Fibroblast of skin of scalp (primary cell): ENCODE results near the gene CYP17A1.
"Not testable (repeated sequence)": the region's sequence is repeated elsewhere in the genome, so short reads cannot be mapped to it uniquely, and the experiment has no call there.

Source experiments
- DNase-seq: peaks from one replicate; pipeline ENCODE4 v3.0.0-alpha.2; 2013

CYP17A1 gene

GRCh38 chr10:102834143-102834542, 3.1 kb downstream of the CYP17A1 start:
- no peak for DNase-seq

DNA sequence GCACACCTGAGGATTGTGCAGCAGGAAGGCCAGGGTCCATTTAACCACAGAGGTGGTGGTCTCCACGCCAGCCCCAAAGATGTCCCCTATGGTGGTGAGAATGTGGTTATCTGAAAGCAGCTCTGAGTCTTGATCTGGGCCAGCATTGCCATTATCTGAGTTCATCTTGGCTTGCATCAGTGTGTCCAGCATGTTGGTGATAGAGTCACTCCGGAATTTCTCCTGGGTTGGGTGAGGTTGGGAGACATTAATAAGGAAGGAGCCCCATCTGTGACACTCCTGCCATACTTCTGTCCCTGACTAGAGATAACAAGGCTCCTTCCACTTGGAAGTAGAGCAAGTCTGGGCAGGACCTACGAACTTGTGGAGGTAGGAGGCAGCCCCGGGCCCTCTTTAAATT, 4.2 kb downstream of the CYP17A1 start:
- DNase-seq, result peak; percentile 41

GRCh38 chr10:102832248-102832647, 5.0 kb downstream of the CYP17A1 start:
- no peak for DNase-seq

DNA sequence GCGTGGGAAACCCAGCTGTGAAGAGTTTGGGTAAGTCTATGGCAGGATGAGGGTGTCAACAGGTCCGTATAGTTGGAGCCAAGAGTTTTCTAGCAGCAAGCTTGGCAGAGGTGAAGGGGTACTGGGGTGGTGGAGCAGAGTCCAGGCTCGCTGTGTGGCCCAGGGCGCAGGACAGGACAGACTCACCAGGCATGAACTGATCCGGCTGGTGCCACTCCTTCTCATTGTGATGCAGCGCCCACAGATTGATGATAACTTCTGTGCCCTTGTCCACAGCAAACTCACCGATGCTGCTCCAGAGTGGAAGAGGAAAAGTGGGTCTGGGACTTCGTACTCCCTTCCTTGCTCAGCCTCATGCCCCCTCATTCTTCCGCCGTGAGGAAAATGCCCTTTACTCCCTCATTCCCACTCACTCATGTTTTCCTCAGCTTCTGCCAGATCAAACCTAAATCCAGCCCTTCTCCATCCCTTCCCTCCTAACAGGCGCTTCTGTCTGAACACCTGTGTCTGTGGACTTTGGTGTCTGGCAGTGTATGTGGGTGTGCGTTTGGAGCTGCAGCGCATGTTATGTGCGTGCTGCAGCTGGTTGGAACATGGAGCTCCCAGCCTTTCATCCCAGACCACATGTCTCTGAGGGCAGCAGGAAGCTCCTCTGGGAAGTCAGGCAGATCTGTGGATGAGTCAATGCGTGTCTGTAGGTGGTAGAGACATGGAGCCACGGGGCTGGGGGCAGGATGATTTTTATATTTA, 5.7 kb downstream of the CYP17A1 start:
- peak; percentile 58 for DNase-seq

DNA sequence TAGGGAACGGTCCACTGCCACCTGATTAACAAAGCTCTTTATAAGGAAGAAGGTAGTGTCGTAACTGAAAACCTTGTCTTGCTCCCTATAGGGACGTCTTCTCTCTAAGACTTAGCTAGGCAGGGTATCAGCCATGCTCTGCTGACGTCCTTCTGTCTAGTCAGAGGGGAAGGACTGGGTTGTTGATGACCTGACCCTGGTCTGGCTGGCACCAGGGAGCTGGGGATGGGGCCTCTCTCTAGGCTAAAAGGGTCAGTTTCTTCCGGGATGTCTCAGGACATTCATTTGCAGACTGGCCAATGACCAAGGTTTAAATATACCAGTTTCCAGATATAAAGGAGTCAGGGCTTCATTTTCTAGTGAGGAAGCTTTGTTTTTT, 9.6 kb downstream of the CYP17A1 start:
- no peak for DNase-seq

- no peak for DNase-seq
Measured at GRCh38 chr10:102826148-102826796, 10.9 kb downstream of the CYP17A1 start.

- no peak for DNase-seq
Measured at GRCh38 chr10:102824664-102825063, 12.5 kb downstream of the CYP17A1 start.

DNA sequence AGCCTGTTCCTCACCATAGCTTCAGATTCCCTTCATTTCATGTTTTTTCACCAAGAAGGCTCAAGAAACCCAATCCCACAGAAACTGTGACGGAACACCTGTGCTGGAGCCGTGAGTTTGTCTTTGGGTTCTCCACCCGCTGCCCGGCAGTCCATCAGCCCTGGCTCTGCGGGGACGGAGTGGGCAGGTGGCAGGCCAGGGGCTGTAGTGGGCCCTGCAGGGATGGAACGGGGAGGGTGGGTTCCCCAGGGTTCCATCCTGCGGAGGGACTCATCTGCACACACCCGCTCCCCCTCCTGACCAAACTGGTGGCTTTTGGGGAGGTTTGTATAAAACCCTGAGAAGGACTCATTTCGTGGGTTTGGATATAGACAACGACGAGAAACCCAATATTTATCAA, 15.0 kb downstream of the CYP17A1 start:
- no peak for DNase-seq

GRCh38 chr10:102820008-102820407, 17.2 kb downstream of the CYP17A1 start:
- not testable (repeated sequence) for DNase-seq

DNA sequence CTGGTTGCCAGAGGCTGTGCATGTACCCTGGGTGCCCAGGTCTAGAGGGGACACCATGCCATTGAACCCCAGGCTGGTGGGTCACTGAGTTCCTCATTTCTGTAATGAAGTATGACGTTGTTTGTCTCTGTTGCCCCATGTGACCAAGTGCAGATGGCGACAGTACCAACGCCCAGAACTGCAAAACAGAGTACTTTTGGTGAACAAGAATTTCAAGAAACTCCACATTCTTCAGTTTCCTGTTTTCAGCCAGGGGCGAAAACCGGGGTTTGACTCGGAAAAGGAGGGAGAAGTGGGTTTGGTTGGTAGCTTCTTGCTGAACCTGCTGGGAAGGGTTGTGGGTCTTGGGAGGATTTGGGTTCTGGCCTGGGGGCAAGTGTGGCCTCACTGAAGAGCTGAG, 18.2 kb downstream of the CYP17A1 start:
- no peak for DNase-seq

DNA sequence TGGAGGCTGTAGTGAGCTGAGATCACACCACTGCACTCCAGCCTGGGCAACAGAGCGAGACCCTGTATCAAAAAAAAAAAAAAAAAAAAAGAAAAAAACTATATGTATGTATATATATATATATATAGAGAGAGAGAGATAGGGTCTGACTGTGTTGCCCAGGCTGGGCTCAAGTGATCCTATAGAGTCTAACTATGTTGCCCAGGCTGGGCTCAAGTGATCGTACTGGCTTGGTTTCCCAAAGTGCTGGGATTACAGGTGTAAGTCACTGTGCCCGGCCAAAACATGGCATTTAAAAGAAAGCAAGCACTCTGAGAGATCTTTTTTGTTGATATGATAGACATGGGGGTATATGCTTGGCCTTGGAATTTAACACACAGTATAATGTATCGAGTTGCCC, 20.0 kb downstream of the CYP17A1 start:
- DNase-seq, result no peak

DNA sequence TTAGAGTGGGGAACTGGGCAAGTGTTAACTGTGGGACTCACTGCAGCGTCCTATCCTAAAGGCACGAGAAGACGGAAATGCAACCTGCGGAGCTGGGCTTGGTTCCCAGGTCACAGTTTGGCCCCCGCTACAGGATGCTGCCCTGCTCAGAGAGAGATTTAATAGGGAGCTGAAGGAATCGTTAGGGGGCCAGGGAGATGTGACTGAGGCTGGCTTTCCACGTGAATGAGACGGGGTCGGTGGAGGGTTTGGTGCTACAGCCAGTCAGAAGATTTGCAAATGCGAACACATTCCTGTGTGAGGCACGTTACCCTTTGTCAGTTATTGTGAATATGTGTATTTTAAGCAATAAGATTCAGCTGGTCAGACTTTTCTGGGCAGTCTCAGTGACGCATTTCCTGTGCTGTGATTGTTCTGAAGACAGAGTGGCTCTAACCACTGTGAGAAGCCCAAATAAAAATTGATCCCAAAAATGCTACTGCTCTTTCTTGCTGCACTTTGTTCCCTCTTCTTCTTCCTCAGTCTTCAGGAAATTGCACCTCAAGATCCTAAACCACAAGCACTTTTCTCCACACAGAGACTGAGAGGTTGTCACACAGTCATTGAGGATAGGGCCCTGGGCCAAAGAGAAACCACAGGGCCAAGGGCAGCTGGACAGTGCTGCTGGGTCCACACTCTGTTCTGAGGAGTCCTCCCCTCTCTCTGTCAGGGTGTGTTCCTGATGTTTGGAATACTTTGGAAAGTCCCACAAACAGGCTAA, 21.2 kb downstream of the CYP17A1 start:
- peak; percentile 66 for DNase-seq

- DNase-seq, result peak; percentile 60
Measured at GRCh38 chr10:102814873-102815661, 22.1 kb downstream of the CYP17A1 start.

- peak; percentile 33 for DNase-seq
Measured at GRCh38 chr10:102814453-102814871, 22.8 kb downstream of the CYP17A1 start.

DNA sequence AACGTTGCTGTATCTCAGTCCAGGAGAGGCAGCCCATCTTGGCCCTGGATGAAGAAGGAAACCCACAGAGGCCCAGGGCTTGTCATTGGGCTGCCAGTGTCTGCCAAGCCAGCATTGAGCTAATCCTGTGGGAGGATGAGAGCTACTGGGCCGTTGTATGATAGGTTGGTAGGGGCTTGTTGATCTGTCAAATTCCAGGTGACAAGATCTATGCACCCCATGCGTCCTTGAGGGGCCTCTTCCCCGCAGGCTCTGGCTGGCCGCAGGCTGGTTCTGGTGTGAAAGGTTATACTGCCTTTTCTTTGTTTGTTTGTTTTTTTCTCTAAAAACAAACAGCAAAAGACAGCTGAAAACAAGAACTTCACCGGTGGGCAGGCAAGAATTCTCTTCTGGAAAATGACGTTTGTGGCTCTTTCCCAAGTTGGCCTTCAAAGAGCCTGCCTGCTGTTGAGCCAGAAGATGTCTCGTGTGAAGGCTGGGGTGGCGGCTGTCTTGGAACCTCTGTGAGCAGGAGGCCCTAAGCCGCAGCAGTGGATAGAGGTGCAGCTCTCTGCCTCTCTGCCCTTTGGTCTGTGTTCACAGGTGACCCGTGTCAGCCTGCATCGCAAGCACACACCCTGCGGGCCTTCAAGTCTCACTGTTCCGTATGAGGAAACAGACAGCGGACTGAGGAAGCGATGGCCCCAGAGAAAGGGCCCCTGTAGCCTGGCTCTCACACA, 23.3 kb downstream of the CYP17A1 start:
- no peak for DNase-seq

- no peak for DNase-seq
Measured at GRCh38 chr10:102813017-102813541, 24.1 kb downstream of the CYP17A1 start.

DNA sequence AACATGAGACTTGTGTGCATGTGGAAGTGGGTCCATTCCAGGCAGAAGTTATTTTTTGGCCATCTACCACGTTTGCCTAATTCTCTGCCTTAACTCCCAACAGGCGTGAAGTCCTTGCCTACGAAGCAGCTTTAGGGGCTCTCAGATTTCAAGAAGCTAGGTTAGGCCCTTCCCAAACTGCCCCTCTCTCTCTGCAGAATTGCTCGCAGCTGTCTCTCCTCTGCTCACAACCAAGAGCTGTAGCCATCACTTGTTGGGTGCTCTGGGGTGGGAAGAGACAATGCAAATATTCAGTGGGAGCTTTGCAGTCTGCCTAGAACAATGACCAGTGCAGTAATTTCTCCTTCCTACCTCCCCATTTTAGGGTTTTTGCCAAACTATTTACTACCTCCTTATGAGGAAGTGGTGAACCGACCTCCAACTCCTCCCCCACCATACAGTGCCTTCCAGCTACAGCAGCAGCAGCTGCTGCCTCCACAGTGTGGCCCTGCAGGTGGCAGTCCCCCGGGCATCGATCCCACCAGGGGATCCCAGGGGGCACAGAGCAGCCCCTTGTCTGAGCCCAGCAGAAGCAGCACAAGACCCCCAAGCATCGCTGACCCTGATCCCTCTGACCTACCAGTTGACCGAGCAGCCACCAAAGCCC, 24.9 kb downstream of the CYP17A1 start:
- no peak for DNase-seq

GRCh38 chr10:102811346-102811745, 25.9 kb downstream of the CYP17A1 start:
- no peak for DNase-seq

DNA sequence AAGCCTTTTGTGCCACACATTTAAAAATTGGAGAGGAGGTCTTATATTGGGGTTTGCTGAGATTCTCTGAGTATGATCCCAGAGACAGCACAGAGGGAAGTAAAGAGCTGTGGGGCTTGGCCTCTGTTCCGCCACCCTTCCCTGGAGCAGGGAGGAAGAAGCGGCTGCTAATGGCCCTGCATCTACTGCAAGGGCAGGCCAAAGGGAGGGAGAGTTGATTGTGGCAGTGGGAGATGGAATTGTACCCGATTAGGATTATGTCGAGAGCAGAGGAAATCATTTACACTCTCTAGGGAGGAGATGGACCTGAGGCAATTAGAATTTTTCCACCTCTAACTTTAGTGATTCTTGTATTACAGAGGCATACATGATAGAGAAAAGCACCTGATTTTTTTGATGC, 28.8 kb downstream of the CYP17A1 start:
- no peak for DNase-seq

DNA sequence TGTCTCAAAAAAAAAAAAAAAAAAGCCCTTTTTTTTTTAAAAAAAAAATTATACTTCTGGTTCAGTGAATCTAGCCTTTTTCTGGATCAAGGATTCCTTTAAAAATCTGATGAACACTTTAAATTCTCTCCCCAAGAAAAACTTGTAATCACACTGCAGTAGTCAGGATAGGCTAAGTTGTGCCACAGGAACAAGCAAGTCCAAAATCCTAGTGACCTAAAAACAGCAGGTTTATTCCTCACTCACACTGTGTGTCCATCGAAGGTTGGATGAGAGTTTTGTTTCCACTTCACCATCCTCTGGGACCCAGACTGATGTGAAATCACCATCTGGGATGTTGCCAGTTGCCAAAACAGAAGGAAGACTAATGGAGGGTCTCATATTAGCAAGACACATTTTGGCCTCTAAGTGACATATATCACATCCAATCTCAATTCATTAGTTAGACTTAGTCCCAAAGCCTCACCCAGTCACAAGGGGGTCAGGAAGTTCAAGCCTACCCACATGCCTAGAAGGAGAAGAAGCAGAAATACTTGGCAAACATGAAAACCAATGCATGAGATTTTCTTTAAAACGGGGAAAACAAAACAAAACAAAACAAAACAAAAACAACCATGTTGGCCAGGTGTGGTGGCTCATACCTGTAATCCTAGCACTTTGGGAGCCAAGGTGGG, 32.7 kb downstream of the CYP17A1 start:
- no peak for DNase-seq
